GM20000 (cell line): ENCODE data around the gene RASGRP1.

Experiments used
- DNase-seq: peaks from one replicate; pipeline ENCODE4 v3.0.0; 2012; ENCODE audit warnings: low spot score
- CTCF ChIP-seq: IDR thresholded peaks from 2 replicates; pipeline ENCODE4 v1.5.1; 2012; ENCODE audit warnings: mild to moderate bottlenecking, control low read depth; ENCODE audit errors: extremely low read depth, missing control alignments

Gene RASGRP1

GRCh38 chr15:38605744-38606143, 41.1 kb upstream of the RASGRP1 start:
- DNase-seq = no peak
- no peak for TF ChIP-seq CTCF

- no peak for TF ChIP-seq CTCF
- DNase-seq = no peak
Measured at GRCh38 chr15:38603672-38604071, 39.1 kb upstream of the RASGRP1 start.

GRCh38 chr15:38602910-38603670, 38.5 kb upstream of the RASGRP1 start:
- DNase-seq = no peak
- TF ChIP-seq CTCF = no peak

GRCh38 chr15:38600236-38600635, 35.6 kb upstream of the RASGRP1 start:
- DNase-seq = no peak
- TF ChIP-seq CTCF = no peak

GRCh38 chr15:38598749-38599148, 34.1 kb upstream of the RASGRP1 start:
- no peak for TF ChIP-seq CTCF
- DNase-seq = no peak

GRCh38 chr15:38597219-38597800, 32.7 kb upstream of the RASGRP1 start:
- no peak for TF ChIP-seq CTCF

GRCh38 chr15:38593524-38593923, 28.9 kb upstream of the RASGRP1 start:
- TF ChIP-seq CTCF = no peak
- DNase-seq = no peak

More at GRCh38 chr15:38597219-38597800, 32.7 kb upstream of the RASGRP1 start:
- DNase-seq = no peak
